ENCODE measurements around the gene OR11H7.

DNA sequence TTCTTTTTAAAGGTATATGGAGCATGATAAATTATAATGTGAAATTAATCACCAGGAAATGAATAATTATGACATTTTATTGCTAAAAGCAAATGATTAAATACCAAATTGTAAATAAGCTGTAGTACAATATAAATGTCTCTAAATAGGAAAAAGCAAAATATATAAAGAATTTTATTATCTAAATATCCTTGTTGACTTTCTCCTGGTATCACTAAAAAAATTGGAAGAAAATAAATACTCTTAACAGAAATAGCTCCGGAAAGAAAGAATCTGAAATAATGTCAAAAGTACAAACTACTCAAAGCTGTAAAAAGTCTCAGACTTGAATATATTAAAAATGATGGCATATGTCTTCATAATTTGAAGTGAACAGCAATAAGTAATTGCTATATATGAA lies at the start of gene OR11H7:
- TF ChIP-seq BHLHE40 (IDR thresholded peaks at IDR 0.05; ENCODE audit: low read depth, low read length) (no peak), POLR2A (IDR thresholded peaks at IDR 0.05; ENCODE audit: low read depth, low read length) (no peak), CTCF (conservative IDR thresholded peaks at IDR 0.05; ENCODE audit: low read depth, low read length) (no peak), MXI1 (IDR thresholded peaks at IDR 0.05; ENCODE audit: borderline replicate concordance, low read depth, low read length) (no peak), ELK1 (IDR thresholded peaks at IDR 0.05; ENCODE audit: borderline replicate concordance, low read depth, low read length) (no peak), RFX5 (IDR thresholded peaks at IDR 0.05; ENCODE audit: low read depth, low read length) (no peak), RAD21 (IDR thresholded peaks at IDR 0.05; ENCODE audit: low read length) (no peak)
